HCT116 (cell line): Measurements from ENCODE around the gene ITM2C. TPM values are rescaled to one million over a fixed set of nuclear protein-coding genes. Genes with fewer than 3 reads are reported as not detected.

ENCODE experiments used
- ATAC-seq: fragments of 200-7000 bp; cut with Tn5 transposase; 2 replicates; pipeline ENCODE4 v1.9.1; 2020; ENCODE audit warnings: mild to moderate bottlenecking, moderate library complexity
- BruUV-seq: library from RNA; stranded (reverse); fragments of 400-500 nt; replicated peaks from 2 replicates; lab custom pipeline; 2021; lab: Mats Ljungman, UMichigan
- CTCF ChIA-PET: fragments of 300-600 bp; sonication (Branson Sonifier 250); formaldehyde crosslinking; loops from one replicate; lab custom pipeline; 2021; ENCODE audit warnings: antibody characterized with exemption; lab: Charles Lee
- POLR2A ChIA-PET: fragments of 300-600, 350-600 bp; sonication (Branson Sonifier 250); formaldehyde crosslinking; loops from one replicate; lab custom pipeline; 2021; ENCODE audit warnings: antibody characterized with exemption; lab: Charles Lee
- RAD21 ChIA-PET, 2 experiments: fragments of 300-600 bp; sonication (Branson Sonifier 250); formaldehyde crosslinking; loops; one replicate each; lab custom pipeline; 2023; ENCODE audit warnings: low total read pairs in 2 of 2; ENCODE audit not compliant: uncharacterized antibody in 2 of 2, unreplicated experiment in 2 of 2, low non-redundant PET in 1 of 2; lab: Charles Lee
- DNase-seq: peaks from one replicate; pipeline ENCODE4 v3.0.0-alpha.2; 2010; ENCODE audit warnings: low read depth, low spot score
- H2AFZ ChIP-seq: fragments of 200-600 bp; shearing (Covaris generic), sonication (generic); 2 replicates; pipeline ENCODE4 v1.6.1; 2017; ENCODE audit warnings: low read depth, mixed run types, mixed read lengths, antibody characterized with exemption, low read length; ENCODE audit not compliant: poor library complexity, severe bottlenecking
- H3K27ac ChIP-seq: 2 replicates; pipeline ENCODE4 v1.5.1; 2012; ENCODE audit warnings: low read depth, low read length
- H3K27me3 ChIP-seq: fragments of 200-600 bp; sonication (generic); 2 replicates; pipeline ENCODE4 v1.6.1; 2016; ENCODE audit warnings: mixed run types, low read length, mixed read lengths; ENCODE audit not compliant: insufficient read depth
- H3K36me3 ChIP-seq, 2 experiments: fragments of 200-500 bp in 1 of 2; fragments of 200-600 bp in 1 of 2; sonication (Bioruptor generic) in 1 of 2; sonication (generic) in 1 of 2; 2 replicates each; pipeline versions ENCODE4 v1.5.1 to v1.6.1; 2014 to 2016; ENCODE audit warnings: low read length in 2 of 2, inconsistent platforms in 1 of 2, mixed read lengths in 1 of 2, mixed run types in 1 of 2; ENCODE audit not compliant: insufficient read depth in 2 of 2, control insufficient read depth in 1 of 2
- H3K4me1 ChIP-seq, 2 experiments: fragments of 200-600 bp in 1 of 2; sonication (generic) in 1 of 2; 2 replicates each; pipeline versions ENCODE4 v1.5.1 to v1.6.1; 2012 to 2017; ENCODE audit warnings: low read length in 2 of 2, inconsistent platforms in 1 of 2, mild to moderate bottlenecking in 1 of 2, mixed read lengths in 1 of 2, mixed run types in 1 of 2, moderate library complexity in 1 of 2; ENCODE audit not compliant: insufficient read depth in 2 of 2, control insufficient read depth in 1 of 2
- H3K4me2 ChIP-seq: fragments of 200-600 bp; sonication (generic); 2 replicates; pipeline ENCODE4 v1.6.1; 2017; ENCODE audit warnings: mixed run types, low read length, mixed read lengths
- H3K4me3 ChIP-seq, 2 experiments: fragments of 200-600 bp in 1 of 2; sonication (generic) in 1 of 2; replicated peaks in 1 of 2; 2 replicates each; pipeline ENCODE4 v1.5.1; 2011 to 2016; ENCODE audit warnings: low read length in 2 of 2, control low read depth in 1 of 2, low read depth in 1 of 2, mild to moderate bottlenecking in 1 of 2, mixed read lengths in 1 of 2, mixed run types in 1 of 2
- H3K79me2 ChIP-seq: fragments of 200-600 bp; sonication (generic); 2 replicates; pipeline ENCODE4 v1.6.1; 2017; ENCODE audit warnings: mild to moderate bottlenecking, mixed run types, low read length, moderate library complexity, mixed read lengths; ENCODE audit not compliant: insufficient read depth
- H3K9ac ChIP-seq: fragments of 200-600 bp; sonication (generic); 2 replicates; pipeline ENCODE4 v1.6.1; 2016; ENCODE audit warnings: low read length, mixed read lengths
- H3K9me2 ChIP-seq: fragments of 200-600 bp; sonication (generic), shearing (Covaris generic); 2 replicates; pipeline ENCODE4 v1.6.1; 2017; ENCODE audit warnings: mixed run types, mild to moderate bottlenecking, moderate library complexity; ENCODE audit not compliant: insufficient read depth
- H3K9me3 ChIP-seq, 2 experiments: fragments of 200-500 bp in 1 of 2; fragments of 200-600 bp in 1 of 2; sonication (Bioruptor generic) in 1 of 2; sonication (generic) in 1 of 2; 2 replicates each; pipeline ENCODE4 v1.6.1; 2014 to 2017; ENCODE audit warnings: low read length in 2 of 2, mixed read lengths in 2 of 2, inconsistent platforms in 1 of 2, low read depth in 1 of 2, mild to moderate bottlenecking in 1 of 2, mixed run types in 1 of 2, moderate library complexity in 1 of 2; ENCODE audit not compliant: control insufficient read depth in 1 of 2, insufficient read depth in 1 of 2
- H4K20me1 ChIP-seq: fragments of 200-600 bp; sonication (generic), shearing (Covaris generic); 2 replicates; pipeline ENCODE4 v1.6.1; 2017; ENCODE audit warnings: mixed run types, mild to moderate bottlenecking, moderate library complexity; ENCODE audit not compliant: insufficient read depth
- EZH2 ChIP-seq: fragments of 200-600 bp; sonication (generic); IDR thresholded peaks from 2 replicates; pipeline ENCODE4 v1.6.1; 2017; ENCODE audit warnings: antibody characterized with exemption, mixed run types
- POLR2A ChIP-seq: IDR thresholded peaks from 2 replicates; pipeline ENCODE4 v1.7.0; 2011; ENCODE audit warnings: borderline replicate concordance; ENCODE audit not compliant: insufficient read depth, insufficient read length; ENCODE audit errors: extremely low read depth
- RAD21 ChIP-seq: IDR thresholded peaks from 2 replicates; pipeline ENCODE4 v1.6.1; 2012; ENCODE audit warnings: low read depth, mild to moderate bottlenecking
- YY1 ChIP-seq: IDR thresholded peaks from 2 replicates; pipeline ENCODE4 v1.6.1; 2011; ENCODE audit warnings: low read length, low read depth, moderate library complexity, mild to moderate bottlenecking; ENCODE audit not compliant: insufficient replicate concordance; ENCODE audit errors: extremely low read depth
- intact Hi-C: fragments of 100-400 bp; cut with micrococcal nuclease; formaldehyde crosslinking; loops from 2 replicates; pipeline ENCODE4 v1.10.0; 2022
- total RNA-seq: library from RNA; stranded (reverse); gene quantifications from one replicate; pipeline ENCODE4 v1.2.1, GENCODE V29; 2021; ENCODE audit not compliant: unreplicated experiment
- TF ChIP-seq, protein P1 (sequence below), 3 experiments: fragments of 200-600 bp in 1 of 3; sonication (generic) in 1 of 3; IDR thresholded peaks in 2 of 3; conservative IDR thresholded peaks in 1 of 3; 2 replicates each; pipeline ENCODE4 v1.5.1; 2012 to 2017; ENCODE audit warnings: low read depth in 2 of 3, low read length in 2 of 3, antibody characterized with exemption in 1 of 3, borderline replicate concordance in 1 of 3, control low read depth in 1 of 3, mild to moderate bottlenecking in 1 of 3, mixed read lengths in 1 of 3, mixed run types in 1 of 3, moderate library complexity in 1 of 3; ENCODE audit not compliant: insufficient read depth in 1 of 3

Gene ITM2C
- total RNA-seq, 1 experiment from 2014 or later, result 117 TPM

DNA sequence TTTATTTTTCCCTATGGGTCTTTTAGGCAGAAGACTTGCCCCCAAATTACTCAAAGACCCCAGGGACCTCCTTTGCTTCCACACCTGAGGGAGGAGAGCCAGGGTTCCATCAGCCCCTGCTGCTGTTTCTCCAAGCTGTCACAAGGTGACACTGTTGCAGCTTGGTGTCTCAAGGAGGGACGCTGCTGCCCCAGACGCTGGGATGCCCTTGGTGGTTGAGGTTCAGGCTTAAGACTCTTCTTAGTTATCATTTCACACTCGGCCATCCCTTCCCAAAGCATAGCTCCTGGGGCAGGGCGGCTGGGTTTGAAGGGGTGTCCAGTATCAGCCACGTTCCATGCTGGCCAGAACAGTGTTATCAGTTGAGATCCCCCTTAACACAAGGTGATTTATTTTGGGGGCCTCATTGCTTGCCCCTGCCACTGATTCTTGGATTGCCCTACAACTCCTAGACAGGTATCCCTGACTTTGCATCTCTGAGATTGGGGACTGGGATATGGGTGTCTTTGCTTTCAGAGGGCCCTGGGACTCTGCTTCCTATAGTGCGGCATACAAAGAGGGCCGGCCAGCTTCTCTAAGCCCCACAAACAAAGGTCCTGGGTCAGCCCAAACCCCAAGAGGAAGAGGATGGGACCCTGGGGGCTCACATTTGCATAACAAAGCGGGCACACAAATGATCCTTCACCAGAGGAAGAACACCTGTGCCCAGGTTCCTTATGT lies 37.6 kb downstream of the ITM2C start:
- intact Hi-C loops, result loop anchor here (1.0 to 2.0 kb wide), 3 partner anchors 85 to 550 kb away; no protein-coding TSS in a partner anchor
- H3K27me3 ChIP-seq, result peaks cover 33% of the 10 kb centered on the region; the same call in 1 of the 2 replicates

More for the DNA sequence above, 37.6 kb downstream of the ITM2C start:
- H3K9ac ChIP-seq, result no peak overlapping the region
- peaks cover 15 to 22% of the 10 kb centered on the region in 2 experiments for H3K4me1 ChIP-seq
- TF ChIP-seq RAD21 (peak; percentile 95), YY1 (peak; percentile 21), POLR2A (no peak), EZH2 (no peak)
- TF ChIP-seq, protein P1, sequence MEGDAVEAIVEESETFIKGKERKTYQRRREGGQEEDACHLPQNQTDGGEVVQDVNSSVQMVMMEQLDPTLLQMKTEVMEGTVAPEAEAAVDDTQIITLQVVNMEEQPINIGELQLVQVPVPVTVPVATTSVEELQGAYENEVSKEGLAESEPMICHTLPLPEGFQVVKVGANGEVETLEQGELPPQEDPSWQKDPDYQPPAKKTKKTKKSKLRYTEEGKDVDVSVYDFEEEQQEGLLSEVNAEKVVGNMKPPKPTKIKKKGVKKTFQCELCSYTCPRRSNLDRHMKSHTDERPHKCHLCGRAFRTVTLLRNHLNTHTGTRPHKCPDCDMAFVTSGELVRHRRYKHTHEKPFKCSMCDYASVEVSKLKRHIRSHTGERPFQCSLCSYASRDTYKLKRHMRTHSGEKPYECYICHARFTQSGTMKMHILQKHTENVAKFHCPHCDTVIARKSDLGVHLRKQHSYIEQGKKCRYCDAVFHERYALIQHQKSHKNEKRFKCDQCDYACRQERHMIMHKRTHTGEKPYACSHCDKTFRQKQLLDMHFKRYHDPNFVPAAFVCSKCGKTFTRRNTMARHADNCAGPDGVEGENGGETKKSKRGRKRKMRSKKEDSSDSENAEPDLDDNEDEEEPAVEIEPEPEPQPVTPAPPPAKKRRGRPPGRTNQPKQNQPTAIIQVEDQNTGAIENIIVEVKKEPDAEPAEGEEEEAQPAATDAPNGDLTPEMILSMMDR (IDR thresholded peaks at IDR 0.05 in 2 of 3, conservative IDR thresholded peaks at IDR 0.05 in 1 of 3; ENCODE audit: borderline replicate concordance in 1 of 3, insufficient read depth in 1 of 3, low read depth in 2 of 3, low read length in 2 of 3), result peak; percentile 92 to 94 (median 92)
- H3K9me2 ChIP-seq, result no peaks in the 10 kb centered on the region
- POLR2A ChIA-PET, result no interaction called here
- BruUV-seq, result no TSS peak
- no peak overlapping the region for H2AFZ ChIP-seq
- no peaks in the 10 kb centered on the region for H3K36me3 ChIP-seq
- peak; percentile 73 for ATAC-seq
- H3K27ac ChIP-seq, result no peak overlapping the region
- CTCF ChIA-PET, result interaction anchor here (1.4 to 3.7 kb wide), 3 partner anchors 78 to 151 kb away, joined by 4 to 28 read pairs (median 13); no protein-coding TSS in a partner anchor
- H3K79me2 ChIP-seq, result no peaks in the 10 kb centered on the region
- no peaks in the 10 kb centered on the region for H4K20me1 ChIP-seq
- no peak overlapping the region for H3K4me2 ChIP-seq
- peak; percentile 54 for DNase-seq
- H3K4me3 ChIP-seq, result no peak overlapping the region
- RAD21 ChIA-PET, result interaction anchor here in 1 of 2 experiments (1.0 kb wide), 1 partner anchor 85 kb away, joined by 3 read pairs; no protein-coding TSS in a partner anchor
- H3K9me3 ChIP-seq, result no peaks in the 10 kb centered on the region
